Stimulated activated naive CD4-positive, alpha-beta T cell (primary cell): ENCODE results near the gene C9orf153.

Experiments used
- DNase-seq, 6 experiments: peaks; one replicate each; lab custom pipeline; 2025; lab: John Stamatoyannopoulos, UW

The C9orf153 gene

DNA sequence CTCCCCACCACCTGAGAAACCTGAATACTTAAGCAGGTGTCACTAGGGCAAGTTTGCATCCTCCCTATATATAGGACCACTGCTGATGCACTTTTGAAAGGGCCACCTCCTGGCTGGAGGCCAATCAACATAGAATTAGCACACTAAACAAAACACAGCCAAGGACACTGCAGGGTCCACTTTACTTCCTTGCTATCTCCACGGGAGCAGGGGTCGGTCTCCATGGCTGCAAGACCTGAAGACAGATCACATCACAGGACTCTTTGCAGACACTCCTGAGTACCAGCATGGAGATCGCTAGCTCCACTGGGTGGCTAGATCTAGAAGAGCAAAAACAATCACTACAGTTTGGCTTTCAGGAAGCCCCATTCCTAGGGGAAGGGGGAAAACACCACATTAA is 72.3 kb downstream of the C9orf153 start:
- no peak for DNase-seq

DNA sequence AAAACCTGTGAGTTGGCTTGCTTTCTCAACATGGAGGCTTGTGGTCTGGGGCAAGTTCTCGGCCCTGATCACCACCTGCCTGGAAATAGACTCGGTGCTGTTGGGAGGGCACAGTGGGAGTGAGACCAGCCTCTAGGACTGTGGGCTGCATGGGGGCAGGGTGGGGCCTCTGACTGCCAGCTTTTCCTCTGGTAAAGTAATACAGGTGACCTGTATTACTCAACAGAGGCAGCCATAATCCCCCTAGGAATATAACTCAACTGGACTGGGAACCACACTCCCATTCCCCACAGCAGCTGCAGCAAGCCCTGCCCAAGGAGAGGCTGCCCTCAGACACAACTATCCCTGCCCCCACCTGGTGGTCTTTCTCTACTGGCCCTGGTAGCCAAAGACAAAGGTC is 72.8 kb downstream of the C9orf153 start:
- DNase-seq = no peak

DNA sequence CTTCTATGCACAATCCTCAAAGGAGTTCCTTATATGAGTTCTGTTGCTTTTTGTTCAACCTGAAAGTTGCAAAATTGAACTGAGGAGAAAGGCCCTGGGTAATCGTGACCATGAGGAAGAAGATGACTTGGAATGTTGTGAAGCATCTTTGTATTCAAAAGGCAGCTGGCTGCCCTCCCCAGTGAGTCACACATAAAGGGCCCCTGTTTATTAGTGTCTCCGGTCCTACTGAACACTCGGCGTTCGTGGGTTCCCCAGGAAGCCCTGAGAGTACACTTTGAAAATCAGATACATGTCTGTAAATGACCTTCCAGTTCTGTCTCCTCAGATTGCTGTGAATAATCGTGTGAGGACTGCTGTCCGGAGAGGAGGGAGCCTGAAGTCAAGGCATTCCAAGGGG is 73.6 kb downstream of the C9orf153 start:
- no peak for DNase-seq

DNA sequence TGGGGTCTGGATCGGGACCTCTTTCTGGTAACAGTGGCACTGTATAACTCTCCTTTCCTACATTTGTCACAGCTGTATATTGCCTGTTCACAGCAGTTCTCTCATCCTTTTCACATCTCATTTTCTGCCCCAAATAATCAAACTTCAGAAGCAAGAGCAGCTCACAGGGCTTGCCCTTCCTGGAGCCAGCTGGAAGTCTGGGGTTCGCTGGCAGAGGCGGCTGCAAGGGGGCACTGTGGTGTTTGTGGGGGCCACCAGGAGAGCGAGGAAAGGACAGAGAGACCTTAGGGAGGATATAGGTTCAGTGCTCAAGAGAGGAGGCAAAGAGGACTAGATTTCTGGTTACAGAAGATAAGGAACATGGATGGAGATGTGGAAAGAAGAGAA is 75.3 kb downstream of the C9orf153 start:
- no peak for DNase-seq

DNA sequence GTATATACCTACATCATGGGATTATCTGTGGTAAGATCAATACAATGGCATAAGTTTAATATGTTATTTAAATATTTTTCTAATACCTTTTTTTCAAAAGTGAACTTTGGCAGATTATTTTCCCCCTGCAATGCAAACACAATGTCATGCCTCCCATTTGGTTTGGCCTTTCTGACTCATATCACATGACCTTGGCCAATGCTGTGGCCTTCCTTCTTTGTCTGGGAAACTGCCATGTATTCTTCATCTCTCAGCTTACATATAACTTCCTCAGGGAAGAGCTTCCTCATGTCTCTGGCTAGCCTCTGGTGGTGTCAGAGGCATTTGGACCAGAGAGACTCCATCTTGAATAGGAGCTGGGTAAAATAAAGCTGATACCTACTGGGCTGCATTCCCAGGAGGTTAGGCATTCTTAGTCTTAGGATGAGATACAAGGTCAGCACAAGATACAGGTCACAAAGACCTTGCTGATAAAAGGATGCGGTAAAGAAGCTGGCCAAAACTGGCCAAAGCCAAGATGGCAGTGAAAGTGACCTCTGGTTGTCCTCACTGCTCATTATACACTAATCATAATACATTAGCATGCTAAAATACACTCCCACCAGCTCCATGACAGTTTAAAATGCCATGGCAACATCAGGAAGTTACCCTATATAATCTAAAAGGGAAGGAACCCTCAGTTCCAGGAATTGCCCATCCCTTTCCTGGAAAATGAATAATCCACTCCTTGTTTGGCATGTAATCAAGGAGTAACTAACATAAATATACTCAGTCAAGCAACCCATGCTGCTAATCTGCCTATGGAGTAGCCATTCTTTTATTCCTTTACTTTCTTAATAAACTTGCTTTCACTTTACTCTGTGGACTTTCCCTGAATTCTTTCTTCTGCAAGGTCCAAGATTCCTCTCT is 76.0 kb downstream of the C9orf153 start:
- no peak for DNase-seq

DNA sequence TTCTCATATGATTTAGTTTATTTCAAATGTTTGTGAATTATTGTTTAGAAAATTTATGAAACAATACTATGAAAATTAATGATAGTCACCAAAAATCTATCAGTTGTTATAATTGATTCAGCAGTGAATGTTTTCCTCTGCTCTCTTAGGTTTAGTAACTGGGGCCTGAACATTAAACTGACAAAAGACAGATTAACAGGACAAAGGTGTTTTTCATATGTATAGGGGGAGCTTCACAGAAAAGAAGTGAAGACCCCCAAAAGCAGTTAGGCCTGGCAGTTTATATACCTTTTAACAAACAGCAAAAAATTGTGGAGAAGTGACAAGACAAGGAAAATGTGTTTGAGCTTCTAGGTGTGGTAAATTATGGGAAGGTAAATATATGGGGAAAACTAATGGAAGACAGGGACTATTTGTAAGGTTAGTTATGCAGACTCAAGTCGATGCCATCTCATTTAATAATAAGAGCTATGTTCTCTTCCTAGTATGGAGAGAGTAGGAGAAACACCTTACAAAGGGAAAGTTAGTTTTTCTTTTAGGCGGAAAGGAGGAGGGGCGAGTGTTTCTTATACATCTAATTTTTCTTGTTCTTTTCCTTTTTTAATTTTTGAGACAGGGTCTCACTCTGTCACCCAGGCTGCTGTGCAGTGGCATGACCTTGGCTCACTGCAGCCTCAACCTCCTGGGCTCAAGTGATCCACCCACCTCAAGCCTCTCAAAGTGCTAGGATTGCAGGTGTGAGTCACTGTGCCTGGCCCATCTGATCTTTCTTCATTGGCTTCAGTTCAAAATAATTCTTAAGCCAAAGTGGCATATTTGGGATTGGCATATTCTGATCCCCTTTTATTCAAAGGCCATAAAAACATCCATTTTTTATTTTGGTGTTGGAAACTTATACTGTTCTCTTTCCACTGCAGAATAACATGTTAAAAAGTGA is 77.8 kb downstream of the C9orf153 start:
- DNase-seq = no peak

DNA sequence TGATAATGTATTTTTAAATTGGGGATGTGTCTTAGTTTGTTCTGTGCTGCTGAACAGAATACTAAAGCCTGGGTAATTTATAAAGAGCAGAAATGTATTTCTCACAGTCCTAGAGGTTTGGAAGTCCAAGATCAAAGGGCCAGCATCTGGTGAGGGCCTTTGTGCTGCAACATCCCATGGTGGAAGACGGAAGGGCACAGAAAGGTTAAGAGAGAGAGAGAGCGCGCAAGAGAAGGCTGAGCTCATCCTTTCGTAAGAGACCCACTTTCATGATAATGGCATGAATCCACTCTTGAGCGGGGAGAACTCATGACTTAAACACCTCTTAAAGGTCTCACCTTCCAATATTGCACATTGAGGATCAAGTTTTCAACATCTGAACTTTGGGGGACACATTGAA is 81.0 kb downstream of the C9orf153 start:
- DNase-seq = no peak

DNA sequence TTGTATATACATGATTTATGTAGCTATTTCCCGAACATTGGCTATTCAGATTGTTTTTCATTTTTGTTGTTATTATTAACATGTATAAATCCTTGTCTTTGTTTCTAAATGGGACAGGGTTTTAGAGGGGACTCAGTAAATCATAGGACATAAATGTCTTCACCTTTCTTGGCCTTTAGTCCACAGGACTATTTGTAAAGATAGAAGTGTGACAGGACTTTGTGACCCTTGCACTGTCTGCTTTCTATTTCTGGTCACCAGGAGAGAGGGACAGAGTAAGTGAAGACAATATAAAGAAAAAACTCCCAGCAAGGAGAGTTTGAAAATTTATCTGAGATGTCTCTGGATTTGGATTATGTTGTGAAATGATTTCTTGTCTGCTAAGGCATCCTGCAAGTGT is 81.5 kb downstream of the C9orf153 start:
- no peak for DNase-seq

DNA sequence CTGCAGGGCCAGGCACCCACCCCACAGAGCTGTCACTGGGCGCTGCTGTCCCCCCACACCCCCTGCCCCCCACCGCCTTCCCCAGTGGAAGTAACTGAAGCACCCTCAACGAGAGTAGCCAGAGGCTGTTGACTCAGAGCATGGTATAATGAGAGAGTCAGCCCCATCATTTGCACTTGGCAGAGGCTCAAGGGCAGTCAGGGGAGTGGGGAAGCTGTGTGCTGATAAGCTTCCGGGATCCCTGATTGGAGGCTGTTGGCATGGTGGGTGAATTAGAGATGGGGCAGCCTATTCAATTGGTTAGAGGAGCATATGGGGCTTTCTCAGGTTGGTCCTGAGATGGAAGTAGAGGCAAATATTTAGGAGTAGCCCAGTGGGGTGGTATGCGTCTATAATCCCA is 83.0 kb downstream of the C9orf153 start:
- DNase-seq = no peak

DNA sequence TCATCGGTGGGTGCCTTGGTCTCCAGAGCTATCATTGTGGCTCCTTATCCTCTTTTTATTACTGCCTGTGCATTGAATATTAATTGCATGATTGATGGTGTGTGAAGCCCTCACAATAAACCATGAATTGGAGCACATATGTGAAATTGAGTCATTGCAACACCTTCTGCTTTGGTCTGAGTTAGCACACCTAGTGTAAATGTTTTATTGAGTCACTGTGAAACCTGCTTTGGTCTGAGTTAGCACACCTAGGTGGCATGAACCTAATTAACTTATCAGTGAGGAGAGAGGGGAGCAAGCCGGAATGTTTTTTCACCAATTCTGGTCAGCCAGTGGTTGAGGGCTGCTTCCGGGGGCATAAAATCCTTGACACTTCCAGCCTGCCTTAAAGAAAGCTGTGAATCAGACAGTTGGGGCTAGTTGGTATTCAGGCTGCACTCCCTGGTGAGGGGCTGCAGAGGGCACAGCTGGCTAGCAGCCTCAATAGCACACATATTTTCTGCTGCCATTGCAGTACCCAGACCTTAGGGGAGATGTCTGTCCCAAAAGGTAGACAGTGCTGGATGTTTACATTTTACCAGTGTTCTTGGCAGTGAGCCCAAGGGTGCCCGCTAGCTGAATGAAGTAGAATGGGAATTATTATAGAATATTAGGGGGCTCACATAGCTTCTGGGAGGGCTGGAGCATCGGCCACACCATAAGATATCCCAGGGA is 83.6 kb downstream of the C9orf153 start:
- no peak for DNase-seq

DNA sequence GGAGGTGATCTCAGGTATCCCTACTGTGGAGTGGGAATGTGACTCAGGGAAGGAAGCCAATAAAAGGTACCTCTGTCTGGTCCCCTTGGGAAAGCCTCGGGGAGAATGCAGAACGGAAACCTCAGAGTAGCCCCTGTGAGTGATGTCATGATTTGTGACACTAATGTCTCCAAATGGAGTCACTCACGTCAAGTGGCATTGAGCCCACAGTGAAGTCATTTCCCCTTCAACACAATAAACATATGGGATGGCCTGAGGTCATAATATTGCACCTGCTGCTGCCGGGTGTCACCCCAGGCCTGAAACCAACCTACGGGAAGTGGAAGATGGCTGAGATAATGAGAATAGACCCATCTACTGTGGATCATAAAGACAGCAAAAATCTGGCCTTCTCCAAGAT is 84.2 kb downstream of the C9orf153 start:
- no peak for DNase-seq
